ENCODE data around the gene NSF.
"Not testable (repeated sequence)": the region's sequence is repeated elsewhere in the genome, so short reads cannot be mapped to it uniquely, and the experiment has no call there.

The NSF gene

GRCh38 chr17:46787478-46787877, 197.0 kb downstream of the NSF start:
- TF ChIP-seq, protein P1, sequence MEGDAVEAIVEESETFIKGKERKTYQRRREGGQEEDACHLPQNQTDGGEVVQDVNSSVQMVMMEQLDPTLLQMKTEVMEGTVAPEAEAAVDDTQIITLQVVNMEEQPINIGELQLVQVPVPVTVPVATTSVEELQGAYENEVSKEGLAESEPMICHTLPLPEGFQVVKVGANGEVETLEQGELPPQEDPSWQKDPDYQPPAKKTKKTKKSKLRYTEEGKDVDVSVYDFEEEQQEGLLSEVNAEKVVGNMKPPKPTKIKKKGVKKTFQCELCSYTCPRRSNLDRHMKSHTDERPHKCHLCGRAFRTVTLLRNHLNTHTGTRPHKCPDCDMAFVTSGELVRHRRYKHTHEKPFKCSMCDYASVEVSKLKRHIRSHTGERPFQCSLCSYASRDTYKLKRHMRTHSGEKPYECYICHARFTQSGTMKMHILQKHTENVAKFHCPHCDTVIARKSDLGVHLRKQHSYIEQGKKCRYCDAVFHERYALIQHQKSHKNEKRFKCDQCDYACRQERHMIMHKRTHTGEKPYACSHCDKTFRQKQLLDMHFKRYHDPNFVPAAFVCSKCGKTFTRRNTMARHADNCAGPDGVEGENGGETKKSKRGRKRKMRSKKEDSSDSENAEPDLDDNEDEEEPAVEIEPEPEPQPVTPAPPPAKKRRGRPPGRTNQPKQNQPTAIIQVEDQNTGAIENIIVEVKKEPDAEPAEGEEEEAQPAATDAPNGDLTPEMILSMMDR (IDR thresholded peaks at IDR 0.05; ENCODE audit: low read depth, low read length): no peak
- no peak overlapping the region for H3K4me3 ChIP-seq (replicated peaks in 1 of 2; ENCODE audit: low read depth in 2 of 2, low read length in 2 of 2)
- no peak for DNase-seq (ENCODE audit: low read depth in 2 of 2)

GRCh38 chr17:46788300-46788699, 197.8 kb downstream of the NSF start:
- no peak for DNase-seq (ENCODE audit: low read depth in 2 of 2)
- TF ChIP-seq, protein P1 (IDR thresholded peaks at IDR 0.05; ENCODE audit: low read depth, low read length): no peak
- no peak overlapping the region for H3K4me3 ChIP-seq (replicated peaks in 1 of 2; ENCODE audit: low read depth in 2 of 2, low read length in 2 of 2)

GRCh38 chr17:46788796-46789195, 198.3 kb downstream of the NSF start:
- H3K4me3 ChIP-seq (replicated peaks in 1 of 2; ENCODE audit: low read depth in 2 of 2, low read length in 2 of 2): no peak overlapping the region
- DNase-seq (ENCODE audit: low read depth in 2 of 2): no peak
- TF ChIP-seq, protein P1 (IDR thresholded peaks at IDR 0.05; ENCODE audit: low read depth, low read length): no peak

GRCh38 chr17:46789610-46790009, 199.1 kb downstream of the NSF start:
- TF ChIP-seq, protein P1 (IDR thresholded peaks at IDR 0.05; ENCODE audit: low read depth, low read length): no peak
- DNase-seq (ENCODE audit: low read depth in 2 of 2): no peak
- no peak overlapping the region for H3K4me3 ChIP-seq (replicated peaks in 1 of 2; ENCODE audit: low read depth in 2 of 2, low read length in 2 of 2)

- no peak overlapping the region for H3K4me3 ChIP-seq (replicated peaks in 1 of 2; ENCODE audit: low read depth in 2 of 2, low read length in 2 of 2)
- DNase-seq (ENCODE audit: low read depth in 2 of 2): no peak
- TF ChIP-seq, protein P1 (IDR thresholded peaks at IDR 0.05; ENCODE audit: low read depth, low read length): no peak
Measured at GRCh38 chr17:46790216-46790615, 199.7 kb downstream of the NSF start.

DNA sequence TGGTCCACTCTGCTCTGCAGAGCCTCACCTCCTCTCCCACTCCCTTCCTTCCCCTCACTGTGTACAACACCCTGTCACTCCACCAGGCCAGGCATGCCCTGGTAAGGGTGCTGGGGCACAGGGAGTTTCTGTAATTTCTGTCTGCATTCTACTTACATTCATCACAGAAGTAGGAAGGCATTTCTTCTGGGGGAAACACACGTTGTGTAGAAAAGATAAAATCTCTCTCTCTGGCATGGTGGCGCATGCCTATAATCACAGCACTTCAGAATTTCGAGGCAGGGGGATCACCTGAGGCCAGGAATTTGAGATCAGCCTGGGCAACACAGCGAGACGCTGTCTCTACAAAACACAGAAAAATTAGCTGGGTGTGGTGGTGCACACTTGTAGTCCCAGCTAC, 201.1 kb downstream of the NSF start:
- no peak overlapping the region for H3K4me3 ChIP-seq (replicated peaks in 1 of 2; ENCODE audit: low read depth in 2 of 2, low read length in 2 of 2)
- no peak for DNase-seq (ENCODE audit: low read depth in 2 of 2)
- TF ChIP-seq, protein P1 (IDR thresholded peaks at IDR 0.05; ENCODE audit: low read depth, low read length): no peak

DNA sequence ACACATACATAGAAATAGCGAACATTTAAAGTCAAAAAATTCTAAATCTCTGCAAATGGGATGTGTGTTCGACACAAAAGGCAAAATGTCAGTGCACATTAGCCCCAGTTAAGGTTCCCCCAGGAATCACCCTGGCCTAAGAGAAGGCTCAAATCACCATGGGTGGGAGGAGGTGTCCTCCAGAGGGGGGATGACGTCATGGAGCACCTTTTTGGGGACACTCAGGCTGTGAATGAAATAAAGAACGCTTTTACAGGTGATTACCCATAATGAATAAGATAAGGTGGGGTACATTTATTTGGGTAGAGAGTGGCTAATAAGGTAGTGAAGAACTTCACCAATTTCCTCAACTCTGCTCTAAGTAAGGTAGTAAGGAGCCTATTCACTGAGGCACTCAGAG, 201.6 kb downstream of the NSF start:
- H3K4me3 ChIP-seq (replicated peaks in 1 of 2; ENCODE audit: low read depth in 2 of 2, low read length in 2 of 2): no peak overlapping the region
- TF ChIP-seq, protein P1 (IDR thresholded peaks at IDR 0.05; ENCODE audit: low read depth, low read length): no peak
- no peak for DNase-seq (ENCODE audit: low read depth in 2 of 2)

DNA sequence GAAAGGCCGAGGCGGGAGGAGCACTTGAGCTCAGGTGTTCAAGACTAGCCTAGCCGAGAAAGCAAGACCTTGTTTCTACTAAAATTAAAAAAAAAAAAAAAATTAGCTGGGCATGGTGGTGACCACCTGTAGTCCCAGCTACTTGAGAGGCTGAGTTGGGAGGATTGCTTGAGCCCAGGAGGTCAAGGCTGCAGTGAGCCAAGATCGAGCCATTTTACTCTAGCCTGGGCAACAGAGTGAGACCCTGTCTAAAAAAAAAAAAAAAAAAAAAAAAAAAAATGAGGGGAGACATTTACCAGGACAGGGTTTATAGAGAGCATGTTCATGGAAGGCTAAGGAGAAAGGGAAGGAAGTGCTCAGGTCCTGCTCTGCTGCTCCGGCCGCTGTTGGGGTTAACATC, 202.6 kb downstream of the NSF start:
- not testable (repeated sequence) for DNase-seq (ENCODE audit: low read depth in 2 of 2); H3K4me3 ChIP-seq (replicated peaks in 1 of 2; ENCODE audit: low read depth in 2 of 2, low read length in 2 of 2)

Data from cardiac fibroblast (primary cell).